ENCODE data around the gene RFNG. TPM values are rescaled to one million over a fixed set of nuclear protein-coding genes. Genes with fewer than 3 reads are reported as not detected.

Gene RFNG
- polyA plus RNA-seq, 1 donor (not counting 4 experiments of a cell fraction or from before 2014, with no cell fraction given): 10.2 TPM

DNA sequence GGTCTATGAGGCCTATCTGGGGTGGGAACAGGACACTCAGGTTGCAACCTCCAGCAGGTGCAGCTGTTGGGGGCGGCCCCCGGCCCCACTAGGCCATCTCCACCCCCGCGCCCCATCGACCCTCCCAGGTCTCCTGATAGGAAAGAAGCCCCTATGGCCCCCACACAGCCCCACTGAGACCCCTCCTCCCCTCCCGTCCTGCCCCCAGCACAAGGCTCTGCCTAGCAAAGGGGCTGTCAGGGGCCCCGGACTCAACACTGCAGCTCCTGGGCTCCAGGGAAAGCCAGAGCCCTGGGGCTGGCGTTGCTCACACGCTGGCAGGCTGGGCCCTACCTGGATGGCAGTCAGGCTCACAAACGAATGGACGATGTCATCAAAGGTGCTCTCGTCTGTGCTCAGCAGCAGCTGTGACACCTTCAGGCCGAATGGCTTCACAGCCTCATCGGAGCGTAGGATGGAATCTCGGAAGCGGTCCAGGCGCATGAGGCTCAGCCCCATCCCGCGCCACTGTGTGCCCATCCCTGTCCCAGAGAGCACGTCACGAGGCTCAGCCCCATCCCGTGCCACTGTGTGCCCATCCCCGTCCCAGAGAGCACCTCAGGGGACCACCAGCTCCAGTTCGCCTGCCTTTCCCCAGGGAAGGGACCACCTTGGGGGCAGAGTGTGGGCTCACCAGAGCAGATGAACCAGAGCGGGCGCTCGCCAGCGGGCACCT is 39.1 kb upstream of the RFNG start:
- no peak overlapping the region for H3K9ac ChIP-seq (ENCODE audit: control insufficient read depth, extremely low read depth, insufficient read depth, low read length)
- H3K4me1 ChIP-seq (ENCODE audit: control insufficient read depth, extremely low read depth, insufficient read depth, low read length): peaks cover 2% of the 10 kb centered on the region
- H3K36me3 ChIP-seq (ENCODE audit: control insufficient read depth in 2 of 2, extremely low read depth in 1 of 2, insufficient read depth in 2 of 2, low read length in 2 of 2): peaks cover 59 to 62% of the 10 kb centered on the region in 2 experiments
- peaks cover 32% of the 10 kb centered on the region for H4K20me1 ChIP-seq (ENCODE audit: control insufficient read depth, extremely low read depth, insufficient read depth, low read length)
- H3K9me3 ChIP-seq (ENCODE audit: control insufficient read depth, low read depth, low read length): no peaks in the 10 kb centered on the region
- no peak overlapping the region for H3K27ac ChIP-seq (ENCODE audit: control insufficient read depth, insufficient read depth, low read length)
- no peak overlapping the region for H3K4me3 ChIP-seq (ENCODE audit: control insufficient read depth in 2 of 3, extremely low read depth in 1 of 3, insufficient read depth in 2 of 3, low read depth in 1 of 3, low read length in 3 of 3)
- H2AFZ ChIP-seq (ENCODE audit: control insufficient read depth, low read length): no peak overlapping the region
- no peaks in the 10 kb centered on the region for H3K9me1 ChIP-seq (ENCODE audit: control insufficient read depth, extremely low read depth, insufficient read depth, low read length)
- dilution Hi-C loops (cut with MboI; ENCODE audit: extremely low pct_ligation_motif_present, low sequenced_read_pairs): no loop called here
- no peak for TF ChIP-seq EZH2 (IDR thresholded peaks at IDR 0.05; ENCODE audit: low read length)
- TF ChIP-seq, protein P1, sequence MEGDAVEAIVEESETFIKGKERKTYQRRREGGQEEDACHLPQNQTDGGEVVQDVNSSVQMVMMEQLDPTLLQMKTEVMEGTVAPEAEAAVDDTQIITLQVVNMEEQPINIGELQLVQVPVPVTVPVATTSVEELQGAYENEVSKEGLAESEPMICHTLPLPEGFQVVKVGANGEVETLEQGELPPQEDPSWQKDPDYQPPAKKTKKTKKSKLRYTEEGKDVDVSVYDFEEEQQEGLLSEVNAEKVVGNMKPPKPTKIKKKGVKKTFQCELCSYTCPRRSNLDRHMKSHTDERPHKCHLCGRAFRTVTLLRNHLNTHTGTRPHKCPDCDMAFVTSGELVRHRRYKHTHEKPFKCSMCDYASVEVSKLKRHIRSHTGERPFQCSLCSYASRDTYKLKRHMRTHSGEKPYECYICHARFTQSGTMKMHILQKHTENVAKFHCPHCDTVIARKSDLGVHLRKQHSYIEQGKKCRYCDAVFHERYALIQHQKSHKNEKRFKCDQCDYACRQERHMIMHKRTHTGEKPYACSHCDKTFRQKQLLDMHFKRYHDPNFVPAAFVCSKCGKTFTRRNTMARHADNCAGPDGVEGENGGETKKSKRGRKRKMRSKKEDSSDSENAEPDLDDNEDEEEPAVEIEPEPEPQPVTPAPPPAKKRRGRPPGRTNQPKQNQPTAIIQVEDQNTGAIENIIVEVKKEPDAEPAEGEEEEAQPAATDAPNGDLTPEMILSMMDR (optimal IDR thresholded peaks at IDR 0.05 in 1 of 3, IDR thresholded peaks at IDR 0.05 in 1 of 3, conservative IDR thresholded peaks at IDR 0.05 in 1 of 3; ENCODE audit: extremely low read depth in 1 of 3, insufficient read depth in 2 of 3, low read length in 3 of 3): no peak
- H3K27me3 ChIP-seq (ENCODE audit: control insufficient read depth, extremely low read depth, insufficient read depth, low read length): no peaks in the 10 kb centered on the region
- H3K4me2 ChIP-seq (ENCODE audit: control insufficient read depth, extremely low read depth, insufficient read depth, low read depth, low read length): no peak overlapping the region
- DNase-seq (ENCODE audit: low read depth, low spot score): no peak
- FAIRE-seq: no peak
- H3K79me2 ChIP-seq (ENCODE audit: control insufficient read depth, insufficient read depth, low read length): peaks cover 69% of the 10 kb centered on the region

DNA sequence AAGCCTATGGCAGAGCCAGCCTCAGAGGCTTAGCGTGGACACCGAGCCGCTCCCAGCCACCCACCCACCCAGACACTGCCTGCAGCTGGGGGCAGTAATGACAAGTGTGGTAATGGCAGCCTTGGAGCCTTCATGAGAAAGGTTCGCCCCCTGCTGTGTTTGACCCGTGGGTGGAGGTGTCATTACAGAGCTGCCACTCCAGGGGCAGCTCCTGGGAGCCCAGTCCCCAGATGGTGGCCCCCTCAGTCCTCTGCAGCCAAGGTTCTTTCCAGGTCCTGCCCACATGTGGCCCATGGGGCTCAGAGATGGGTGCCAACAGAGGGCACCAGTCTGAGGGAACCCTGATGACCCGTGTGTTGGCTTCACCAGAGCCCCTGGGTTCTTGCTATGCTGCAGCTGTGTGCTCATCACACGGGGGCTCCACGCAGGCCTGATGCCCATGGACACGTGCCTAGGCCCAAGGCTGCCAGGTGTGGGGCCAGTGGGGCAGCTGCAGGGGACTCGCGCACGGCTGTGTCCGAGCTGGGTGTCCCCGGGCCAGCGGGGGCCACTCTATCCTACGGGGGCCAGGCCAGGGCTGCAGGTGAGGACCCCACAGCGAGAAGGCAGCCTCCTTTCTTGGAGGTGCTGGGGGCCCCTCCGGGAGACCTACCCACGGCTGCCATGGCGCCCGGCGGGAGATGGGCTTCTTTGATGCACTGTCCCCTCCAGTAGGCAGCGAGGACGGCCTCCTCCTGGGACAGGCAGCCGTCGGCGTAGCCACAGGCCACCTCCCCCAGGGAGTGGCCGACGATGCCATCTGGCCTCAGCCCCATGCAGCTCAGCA is 38.3 kb upstream of the RFNG start:
- Histone ChIP-seq H3K4me1 (ENCODE audit: control insufficient read depth, extremely low read depth, insufficient read depth, low read length) (no peaks in the 10 kb centered on the region), H3K4me2 (ENCODE audit: control insufficient read depth, extremely low read depth, insufficient read depth, low read depth, low read length) (no peak overlapping the region), H3K9me1 (ENCODE audit: control insufficient read depth, extremely low read depth, insufficient read depth, low read length) (no peaks in the 10 kb centered on the region), H3K27ac (ENCODE audit: control insufficient read depth, insufficient read depth, low read length) (no peak overlapping the region), H3K79me2 (ENCODE audit: control insufficient read depth, insufficient read depth, low read length) (peaks cover 61% of the 10 kb centered on the region), H2AFZ (ENCODE audit: control insufficient read depth, low read length) (no peak overlapping the region), H3K27me3 (ENCODE audit: control insufficient read depth, extremely low read depth, insufficient read depth, low read length) (no peaks in the 10 kb centered on the region), H3K9ac (ENCODE audit: control insufficient read depth, extremely low read depth, insufficient read depth, low read length) (no peak overlapping the region), H3K9me3 (ENCODE audit: control insufficient read depth, low read depth, low read length) (no peaks in the 10 kb centered on the region), H4K20me1 (ENCODE audit: control insufficient read depth, extremely low read depth, insufficient read depth, low read length) (peaks cover 25% of the 10 kb centered on the region), H3K4me3 (ENCODE audit: control insufficient read depth in 2 of 3, extremely low read depth in 1 of 3, insufficient read depth in 2 of 3, low read depth in 1 of 3, low read length in 3 of 3) (no peak overlapping the region), H3K36me3 (ENCODE audit: control insufficient read depth in 2 of 2, extremely low read depth in 1 of 2, insufficient read depth in 2 of 2, low read length in 2 of 2) (peaks cover 55 to 56% of the 10 kb centered on the region in 2 experiments)
- DNase-seq (ENCODE audit: low read depth, low spot score) (no peak), FAIRE-seq (no peak)
- TF ChIP-seq, protein P1 (optimal IDR thresholded peaks at IDR 0.05 in 1 of 3, IDR thresholded peaks at IDR 0.05 in 1 of 3, conservative IDR thresholded peaks at IDR 0.05 in 1 of 3; ENCODE audit: extremely low read depth in 1 of 3, insufficient read depth in 2 of 3, low read length in 3 of 3): no peak
- no peak for TF ChIP-seq EZH2 (IDR thresholded peaks at IDR 0.05; ENCODE audit: low read length)
- dilution Hi-C loops (cut with MboI; ENCODE audit: extremely low pct_ligation_motif_present, low sequenced_read_pairs): no loop called here

Measured in keratinocyte (primary cell).